ENCODE data around the gene BACE2.

DNA sequence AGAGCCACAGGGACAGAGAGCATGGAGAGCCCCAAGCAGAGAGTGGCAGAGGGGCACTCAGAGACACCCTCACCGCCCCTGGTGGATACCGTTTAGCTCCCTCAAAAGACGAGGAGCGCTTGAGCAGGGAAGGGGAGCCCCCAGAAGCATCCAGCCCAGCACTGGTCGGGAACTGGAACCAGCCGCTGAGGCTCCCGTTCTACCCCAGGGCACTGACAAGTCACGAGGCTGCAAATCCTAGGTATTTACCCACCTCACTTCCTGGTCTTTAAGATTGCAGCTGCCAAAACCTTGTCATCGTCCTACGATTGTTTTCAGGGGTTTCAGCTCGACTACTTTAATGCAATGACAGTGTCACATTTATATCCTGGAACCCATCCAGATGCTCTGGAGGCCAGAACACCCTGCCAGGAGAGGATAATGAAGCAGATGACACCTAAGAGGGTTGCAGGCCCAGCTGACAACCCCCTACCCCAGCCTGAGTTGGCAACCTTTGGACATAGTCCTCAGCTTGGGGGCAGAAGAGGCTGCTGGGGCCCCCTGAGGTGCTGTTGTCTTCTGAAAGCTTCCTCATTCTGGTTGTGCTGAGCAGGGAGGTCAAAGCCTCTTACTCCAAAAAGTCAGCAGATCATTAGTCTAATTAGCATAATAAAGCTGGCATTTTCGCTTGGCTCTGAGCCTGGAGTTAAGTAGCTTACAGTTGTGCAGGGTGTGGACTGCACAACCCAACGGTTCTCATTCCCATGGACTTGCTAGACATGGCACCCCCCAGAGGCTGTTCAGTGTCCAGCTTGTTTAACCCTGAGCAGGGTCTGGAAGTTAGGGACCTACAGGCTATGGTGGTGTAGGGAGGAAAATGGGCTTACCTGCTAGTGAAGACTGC lies 20.6 kb upstream of the BACE2 start:
- TF ChIP-seq POLR2A (IDR thresholded peaks at IDR 0.05; ENCODE audit: low read depth, low read length): no peak
- TF ChIP-seq, protein P1, sequence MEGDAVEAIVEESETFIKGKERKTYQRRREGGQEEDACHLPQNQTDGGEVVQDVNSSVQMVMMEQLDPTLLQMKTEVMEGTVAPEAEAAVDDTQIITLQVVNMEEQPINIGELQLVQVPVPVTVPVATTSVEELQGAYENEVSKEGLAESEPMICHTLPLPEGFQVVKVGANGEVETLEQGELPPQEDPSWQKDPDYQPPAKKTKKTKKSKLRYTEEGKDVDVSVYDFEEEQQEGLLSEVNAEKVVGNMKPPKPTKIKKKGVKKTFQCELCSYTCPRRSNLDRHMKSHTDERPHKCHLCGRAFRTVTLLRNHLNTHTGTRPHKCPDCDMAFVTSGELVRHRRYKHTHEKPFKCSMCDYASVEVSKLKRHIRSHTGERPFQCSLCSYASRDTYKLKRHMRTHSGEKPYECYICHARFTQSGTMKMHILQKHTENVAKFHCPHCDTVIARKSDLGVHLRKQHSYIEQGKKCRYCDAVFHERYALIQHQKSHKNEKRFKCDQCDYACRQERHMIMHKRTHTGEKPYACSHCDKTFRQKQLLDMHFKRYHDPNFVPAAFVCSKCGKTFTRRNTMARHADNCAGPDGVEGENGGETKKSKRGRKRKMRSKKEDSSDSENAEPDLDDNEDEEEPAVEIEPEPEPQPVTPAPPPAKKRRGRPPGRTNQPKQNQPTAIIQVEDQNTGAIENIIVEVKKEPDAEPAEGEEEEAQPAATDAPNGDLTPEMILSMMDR (conservative IDR thresholded peaks at IDR 0.05; ENCODE audit: low read depth, low read length): no peak
- TF ChIP-seq CHD1 (IDR thresholded peaks at IDR 0.05; ENCODE audit: low read depth, low read length): no peak
- no peak for TF ChIP-seq RAD21 (IDR thresholded peaks at IDR 0.05; ENCODE audit: low read length)
- TF ChIP-seq, protein P2, sequence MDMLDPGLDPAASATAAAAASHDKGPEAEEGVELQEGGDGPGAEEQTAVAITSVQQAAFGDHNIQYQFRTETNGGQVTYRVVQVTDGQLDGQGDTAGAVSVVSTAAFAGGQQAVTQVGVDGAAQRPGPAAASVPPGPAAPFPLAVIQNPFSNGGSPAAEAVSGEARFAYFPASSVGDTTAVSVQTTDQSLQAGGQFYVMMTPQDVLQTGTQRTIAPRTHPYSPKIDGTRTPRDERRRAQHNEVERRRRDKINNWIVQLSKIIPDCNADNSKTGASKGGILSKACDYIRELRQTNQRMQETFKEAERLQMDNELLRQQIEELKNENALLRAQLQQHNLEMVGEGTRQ (IDR thresholded peaks at IDR 0.05; ENCODE audit: low read depth, low read length): no peak

Data from IMR-90 (cell line).